Frontal cortex (tissue), 4 donors: ENCODE measurements around the gene DBNL. TPM values are rescaled to one million over a fixed set of nuclear protein-coding genes. Genes with fewer than 3 reads are reported as not detected.
"Not testable (repeated sequence)": the region's sequence is repeated elsewhere in the genome, so short reads cannot be mapped to it uniquely, and the experiment has no call there.

Source experiments
- DNase-seq, 2 donors: peaks; one replicate each; pipeline ENCODE4 v3.0.0; 2012; ENCODE audit warnings: low spot score in 2 of 2
- FAIRE-seq: peaks from 2 replicates; lab custom pipeline; 2012; peaks lifted over from hg19 to GRCh38; lab: Jason Lieb, UNC
- total RNA-seq: library from RNA; depleted of rRNA; stranded (reverse); fragments of >200 nt; gene quantifications from one replicate; pipeline ENCODE4 v1.2.3, GENCODE V29; 2014
- donor health status: control.
- donor health status: control.
- donor health status: control.

The DBNL gene
- 48.1 TPM for total RNA-seq

- DNase-seq (peak; percentile 91 to 94), FAIRE-seq (no peak)
Observed at GRCh38 chr7:44044315-44045225, at the start of gene DBNL. DBNL (plus strand) TSS chr7:44044702; CDS start chr7:44044738, 36 bp downstream.

GRCh38 chr7:43997532-43997931 lies 47.0 kb upstream of the DBNL start, which contains the start of gene SPDYE1:
SPDYE1 (plus strand) TSS chr7:43997897; CDS start chr7:43999950, 2,053 bp downstream.
- not testable (repeated sequence) for DNase-seq, FAIRE-seq

DNA sequence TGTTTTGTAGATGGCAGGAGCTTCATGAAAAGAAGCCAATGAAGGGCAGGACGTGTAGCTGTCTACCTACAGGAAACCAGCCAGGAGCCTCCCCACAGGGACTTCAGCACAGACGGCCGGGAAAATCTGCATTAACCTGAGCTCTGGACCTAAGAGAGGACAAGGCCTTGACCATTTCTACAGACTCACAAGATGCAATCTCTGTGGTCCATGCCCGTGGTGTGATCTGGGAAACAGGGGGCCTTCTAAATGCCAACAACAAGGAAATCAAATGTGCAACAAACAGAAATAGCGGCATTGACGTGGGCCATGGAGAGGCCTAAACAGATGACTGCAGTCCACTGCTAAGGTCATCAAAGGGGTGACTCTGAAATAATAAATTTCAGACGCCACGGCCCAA lies 32.4 kb upstream of the DBNL start:
- not testable (repeated sequence) for FAIRE-seq, DNase-seq

DNA sequence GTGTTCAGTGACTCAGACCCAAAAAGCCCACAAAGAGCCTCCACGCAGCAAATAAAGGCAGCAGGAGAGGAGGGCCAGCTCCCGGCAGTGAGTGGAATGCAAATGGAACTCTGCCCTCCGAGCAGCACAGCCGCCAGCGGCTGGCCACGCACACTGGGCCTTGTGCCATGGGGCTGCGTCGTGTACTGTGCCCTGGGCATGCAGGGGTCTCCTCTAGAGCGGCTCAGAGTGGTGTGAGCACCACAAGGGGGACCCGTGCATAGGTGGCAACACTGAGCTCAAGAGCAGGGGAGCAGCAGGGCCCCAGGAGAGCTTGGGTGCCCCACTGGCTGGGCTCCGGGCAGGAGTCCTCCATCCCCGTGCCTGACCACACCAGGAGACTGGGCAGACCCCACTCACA lies 29.4 kb upstream of the DBNL start:
- not testable (repeated sequence) for FAIRE-seq, DNase-seq

- peak; percentile 88 to 98 for DNase-seq
- not testable (repeated sequence) for FAIRE-seq
Observed at GRCh38 chr7:44018857-44019807, 25.4 kb upstream of the DBNL start.

GRCh38 chr7:44019825-44020224 lies 24.7 kb upstream of the DBNL start:
- not testable (repeated sequence) for DNase-seq

DNA sequence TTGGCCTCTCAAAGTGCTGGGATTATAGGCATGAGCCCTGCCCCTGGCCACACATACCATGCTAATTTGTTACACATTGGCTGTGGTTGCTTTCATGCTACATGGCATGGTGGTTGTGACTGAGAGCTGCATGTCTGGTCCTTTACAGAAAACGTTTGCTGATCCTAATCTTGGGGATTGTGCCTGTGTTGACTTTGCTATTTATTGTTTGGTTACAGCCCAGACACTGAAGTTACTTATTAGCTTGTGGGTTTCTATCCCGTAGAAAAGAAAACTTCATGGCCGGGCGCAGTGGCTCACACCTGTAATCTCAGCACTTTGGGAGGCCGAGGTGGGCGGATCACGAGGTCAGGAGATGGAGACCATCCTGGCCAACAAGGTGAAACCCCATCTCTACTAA lies 22.4 kb upstream of the DBNL start:
- FAIRE-seq, DNase-seq: not testable (repeated sequence)

More at GRCh38 chr7:44019825-44020224, 24.7 kb upstream of the DBNL start:
- FAIRE-seq, result not testable (repeated sequence)

GRCh38 chr7:44022796-44023467 lies 21.6 kb upstream of the DBNL start:
- not testable (repeated sequence) for DNase-seq, FAIRE-seq

GRCh38 chr7:44029433-44029832 lies 15.1 kb upstream of the DBNL start:
- not testable (repeated sequence) for FAIRE-seq

DNA sequence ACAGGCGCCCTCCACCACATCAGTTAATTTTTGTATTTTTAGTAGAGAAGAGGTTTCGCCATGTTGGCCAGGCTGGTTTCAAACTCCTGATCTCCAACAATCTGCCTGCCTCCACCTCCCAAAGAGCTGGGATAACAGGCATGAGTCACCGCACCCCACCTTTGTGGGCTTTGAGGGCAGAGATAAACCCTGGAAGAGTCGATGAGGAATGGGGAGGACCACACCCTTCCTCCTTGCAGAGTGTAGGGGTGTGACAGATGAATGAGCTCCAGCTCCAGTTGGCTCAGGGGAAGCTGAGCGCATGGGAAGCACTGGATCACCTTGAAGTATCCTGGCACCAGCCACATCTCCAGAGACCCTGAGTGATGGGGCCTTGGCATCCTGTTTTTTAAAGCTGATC lies 14.5 kb upstream of the DBNL start:
- not testable (repeated sequence) for FAIRE-seq, DNase-seq

More at GRCh38 chr7:44029433-44029832, 15.1 kb upstream of the DBNL start:
- not testable (repeated sequence) for DNase-seq

DNA sequence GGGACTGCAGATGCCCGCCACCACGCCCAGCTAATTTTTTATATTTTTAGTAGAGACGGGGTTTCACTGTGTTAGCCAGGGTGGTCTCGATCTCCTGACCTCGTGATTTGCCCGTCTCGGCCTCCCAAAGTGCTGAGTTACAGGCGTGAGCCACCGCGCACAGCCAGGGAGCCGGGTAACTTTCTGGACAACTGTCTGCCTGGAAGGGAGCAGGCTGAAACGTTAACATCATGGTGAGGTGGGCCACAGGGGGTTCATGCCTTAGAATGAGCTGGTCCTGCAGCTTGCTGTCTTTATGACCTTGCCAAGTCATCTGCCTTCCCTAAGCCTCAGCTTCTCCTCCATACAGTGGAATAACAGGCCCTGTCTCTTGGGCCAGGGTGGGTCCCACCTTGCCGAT lies 13.2 kb upstream of the DBNL start:
- not testable (repeated sequence) for FAIRE-seq, DNase-seq

GRCh38 chr7:44032031-44032430 lies 12.5 kb upstream of the DBNL start:
- not testable (repeated sequence) for DNase-seq, FAIRE-seq

GRCh38 chr7:44033971-44034844 lies 10.3 kb upstream of the DBNL start:
- FAIRE-seq, DNase-seq: not testable (repeated sequence)

DNA sequence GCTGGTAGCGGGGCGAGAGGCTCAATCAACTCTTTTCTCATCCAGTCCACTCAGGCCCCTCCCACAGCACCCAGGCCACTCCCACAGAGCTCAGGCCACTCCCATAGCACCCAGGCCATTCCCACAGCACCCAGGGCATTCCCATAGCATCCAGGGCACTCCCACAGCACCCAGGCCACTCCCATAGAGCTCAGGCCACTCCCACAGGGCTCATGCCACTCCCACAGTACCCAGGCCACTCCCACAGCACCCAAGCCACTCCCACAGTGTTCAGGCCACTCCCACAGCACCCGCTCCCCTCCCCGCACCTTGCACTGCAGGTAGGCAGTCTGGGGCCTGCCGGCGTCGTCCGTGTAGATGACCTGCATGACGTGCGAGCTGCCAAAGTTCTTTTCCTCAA lies 8.1 kb upstream of the DBNL start:
- not testable (repeated sequence) for DNase-seq, FAIRE-seq

DNA sequence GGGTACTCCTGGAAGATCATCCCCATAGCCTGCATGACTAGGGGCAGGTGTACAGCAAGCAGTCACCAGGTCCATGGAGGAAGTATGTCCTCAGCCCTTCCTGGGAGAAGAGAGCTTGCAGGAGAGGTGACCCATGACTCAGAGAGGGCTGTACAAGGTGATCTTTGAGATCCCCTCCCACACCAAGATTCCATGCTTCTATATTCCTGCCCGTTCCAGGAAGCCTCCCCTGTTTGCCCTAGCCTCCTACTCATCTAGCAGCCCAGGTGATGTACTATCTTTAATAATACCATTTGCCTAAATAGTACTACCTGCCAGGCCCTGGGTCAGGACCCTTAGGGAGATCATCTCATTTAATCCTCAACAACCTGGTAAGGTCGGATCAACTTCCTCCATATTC lies 6.6 kb upstream of the DBNL start:
- not testable (repeated sequence) for DNase-seq, FAIRE-seq

GRCh38 chr7:44038553-44038952 lies 5.9 kb upstream of the DBNL start:
- not testable (repeated sequence) for FAIRE-seq, DNase-seq

DNA sequence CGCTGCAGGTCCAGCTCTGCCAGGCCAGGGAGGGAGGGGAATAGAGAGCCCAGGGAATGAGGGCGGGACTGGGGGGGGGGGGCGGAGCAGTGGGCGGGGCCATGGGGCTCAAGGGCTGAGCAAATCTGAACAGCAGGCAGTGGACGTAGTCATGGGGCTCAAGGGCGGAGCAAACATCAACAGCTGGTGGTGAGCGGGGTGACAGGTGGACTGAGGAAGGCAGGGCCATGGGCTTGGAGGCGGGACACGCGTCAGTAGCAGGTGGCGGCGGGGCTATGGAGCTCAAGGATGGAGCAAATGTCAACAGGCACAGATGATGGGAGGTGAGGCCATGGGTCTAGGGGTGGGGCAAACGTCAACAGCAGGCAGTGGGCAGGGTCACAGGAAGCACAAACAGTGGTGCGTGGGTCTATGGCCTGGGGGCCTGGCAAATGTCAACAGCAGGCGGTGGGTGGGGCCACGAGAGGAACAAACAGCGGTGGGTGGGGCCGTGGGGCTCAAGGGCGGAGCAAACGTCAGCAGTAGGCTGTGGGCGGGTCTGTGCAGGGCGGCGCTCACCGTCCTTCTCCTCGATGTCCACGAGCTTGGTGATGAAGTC lies 5.4 kb upstream of the DBNL start:
- not testable (repeated sequence) for FAIRE-seq
- peak; percentile 61 to 65 for DNase-seq
